ENCODE data around the gene ZNF662. TPM values are rescaled to one million over a fixed set of nuclear protein-coding genes. Genes with fewer than 3 reads are reported as not detected.

ZNF662 gene
- total RNA-seq, 1 experiment from 2014 or later, result 1.1 TPM

DNA sequence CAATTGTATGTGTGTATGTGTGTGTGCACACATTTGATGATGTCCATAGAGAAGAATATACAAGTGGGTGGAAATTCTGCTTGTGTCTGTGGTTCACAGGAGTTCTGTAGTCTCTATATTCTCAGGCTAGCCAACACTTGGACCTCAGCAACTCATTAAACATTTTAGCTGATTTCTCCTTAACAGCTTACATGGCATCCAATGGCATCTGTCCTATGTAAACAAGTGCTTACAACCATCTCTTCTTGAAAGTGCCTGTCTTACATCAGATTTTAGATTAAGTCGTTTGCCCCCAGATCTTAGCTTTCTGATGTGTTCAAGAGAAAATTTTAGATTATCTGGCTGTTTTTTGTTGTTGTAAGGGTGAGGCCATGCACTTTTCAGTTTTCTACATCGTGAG lies 29.0 kb downstream of the ZNF662 start:
- Mint-ChIP-seq H3K4me1 (ENCODE audit: low read depth, unreplicated experiment) (no peaks in the 10 kb centered on the region), H3K27ac (ENCODE audit: unreplicated experiment) (no peak overlapping the region), H3K9me3 (ENCODE audit: low read depth, unreplicated experiment) (no peaks in the 10 kb centered on the region), H3K36me3 (ENCODE audit: insufficient read depth, unreplicated experiment) (peaks cover 5% of the 10 kb centered on the region), H3K4me3 (ENCODE audit: low read depth, unreplicated experiment) (no peak overlapping the region), H3K27me3 (ENCODE audit: unreplicated experiment) (peaks cover 14% of the 10 kb centered on the region)
- intact Hi-C loops (cut with micrococcal nuclease; ENCODE audit: unreplicated experiment), result no loop called here
- CTCF ChIA-PET, result no interaction called here
- TF ChIP-seq, protein P1, sequence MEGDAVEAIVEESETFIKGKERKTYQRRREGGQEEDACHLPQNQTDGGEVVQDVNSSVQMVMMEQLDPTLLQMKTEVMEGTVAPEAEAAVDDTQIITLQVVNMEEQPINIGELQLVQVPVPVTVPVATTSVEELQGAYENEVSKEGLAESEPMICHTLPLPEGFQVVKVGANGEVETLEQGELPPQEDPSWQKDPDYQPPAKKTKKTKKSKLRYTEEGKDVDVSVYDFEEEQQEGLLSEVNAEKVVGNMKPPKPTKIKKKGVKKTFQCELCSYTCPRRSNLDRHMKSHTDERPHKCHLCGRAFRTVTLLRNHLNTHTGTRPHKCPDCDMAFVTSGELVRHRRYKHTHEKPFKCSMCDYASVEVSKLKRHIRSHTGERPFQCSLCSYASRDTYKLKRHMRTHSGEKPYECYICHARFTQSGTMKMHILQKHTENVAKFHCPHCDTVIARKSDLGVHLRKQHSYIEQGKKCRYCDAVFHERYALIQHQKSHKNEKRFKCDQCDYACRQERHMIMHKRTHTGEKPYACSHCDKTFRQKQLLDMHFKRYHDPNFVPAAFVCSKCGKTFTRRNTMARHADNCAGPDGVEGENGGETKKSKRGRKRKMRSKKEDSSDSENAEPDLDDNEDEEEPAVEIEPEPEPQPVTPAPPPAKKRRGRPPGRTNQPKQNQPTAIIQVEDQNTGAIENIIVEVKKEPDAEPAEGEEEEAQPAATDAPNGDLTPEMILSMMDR (IDR thresholded peaks at IDR 0.05; ENCODE audit: unreplicated experiment), result no peak
- no peak for DNase-seq
- no TSS peak for BruUV-seq (replicated peaks)

DNA sequence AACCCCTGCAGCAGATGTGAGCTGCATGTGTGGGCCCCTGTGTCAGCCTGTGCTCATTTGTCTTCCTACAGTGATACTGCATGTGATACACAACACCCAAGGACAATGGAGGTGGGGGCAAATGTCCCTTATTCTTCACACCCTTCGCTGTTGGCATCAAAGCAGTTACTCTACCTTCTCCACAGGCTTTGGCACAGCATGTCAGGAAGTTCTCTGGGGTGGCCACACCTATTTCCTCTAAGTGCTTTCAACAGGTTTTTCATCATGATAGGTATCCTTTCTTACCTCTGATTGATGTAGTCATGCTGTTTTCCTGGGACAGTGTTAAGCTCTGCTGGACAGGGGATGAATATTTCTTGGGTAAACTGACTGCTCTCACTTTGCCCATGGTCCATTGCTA lies 29.5 kb downstream of the ZNF662 start:
- intact Hi-C loops (cut with micrococcal nuclease; ENCODE audit: unreplicated experiment), result no loop called here
- peaks cover 20% of the 10 kb centered on the region for H3K27me3 Mint-ChIP-seq (ENCODE audit: unreplicated experiment)
- CTCF ChIA-PET, result no interaction called here

DNA sequence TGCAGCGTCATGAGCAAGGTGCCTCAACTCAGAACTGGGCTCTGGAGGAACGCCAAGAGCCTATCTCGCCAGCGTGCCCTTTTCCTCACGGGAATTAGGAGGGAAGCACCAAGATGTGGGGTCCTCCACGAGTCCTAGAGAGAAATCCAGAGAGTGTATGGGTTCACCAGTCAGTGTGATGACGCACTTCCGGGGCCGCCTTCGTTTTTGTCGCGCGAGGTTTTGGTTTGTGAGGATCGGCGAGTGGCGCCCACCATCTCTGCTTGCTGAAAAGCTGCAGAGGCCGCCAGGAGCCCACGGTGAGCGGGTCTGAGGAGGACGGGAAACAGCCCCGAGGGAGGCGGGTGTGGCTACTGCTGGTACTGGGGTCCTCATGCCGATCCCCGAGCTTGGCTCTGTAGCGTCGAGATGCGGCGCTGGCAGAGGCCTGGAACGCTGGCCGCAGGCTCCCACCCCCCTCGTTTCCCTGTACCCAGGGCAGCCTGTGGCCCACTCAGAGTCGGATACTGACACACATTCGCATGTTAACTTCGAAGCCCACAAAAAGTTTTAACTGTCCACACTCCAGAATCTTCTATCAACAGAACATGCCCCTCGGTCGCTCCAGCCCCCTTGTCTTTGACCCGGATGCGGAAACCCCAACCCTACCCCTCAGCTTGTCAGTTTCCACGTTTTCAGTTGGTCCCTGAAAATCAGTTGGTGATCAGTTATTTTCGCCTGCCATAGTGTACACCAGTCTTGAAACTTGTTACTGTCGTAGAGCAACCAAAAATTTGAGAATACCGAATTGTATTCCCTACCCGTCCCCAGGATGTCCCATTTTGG lies 30.4 kb downstream of the ZNF662 start:
- Mint-ChIP-seq H3K27ac (ENCODE audit: unreplicated experiment) (no peak overlapping the region), H3K4me1 (ENCODE audit: low read depth, unreplicated experiment) (no peaks in the 10 kb centered on the region), H3K36me3 (ENCODE audit: insufficient read depth, unreplicated experiment) (peaks cover 5% of the 10 kb centered on the region), H3K27me3 (ENCODE audit: unreplicated experiment) (peaks cover 22% of the 10 kb centered on the region), H3K9me3 (ENCODE audit: low read depth, unreplicated experiment) (no peaks in the 10 kb centered on the region), H3K4me3 (ENCODE audit: low read depth, unreplicated experiment) (peak overlapping the region; percentile 61)
- CTCF ChIA-PET, result no interaction called here
- TSS peak; percentile 20 for BruUV-seq (replicated peaks)
- intact Hi-C loops (cut with micrococcal nuclease; ENCODE audit: unreplicated experiment), result no loop called here
- peak; percentile 57 for DNase-seq
- TF ChIP-seq, protein P1 (IDR thresholded peaks at IDR 0.05; ENCODE audit: unreplicated experiment), result no peak

More for the DNA sequence above, 29.5 kb downstream of the ZNF662 start:
- Mint-ChIP-seq H3K4me3 (ENCODE audit: low read depth, unreplicated experiment) (peak overlapping the region; percentile 61), H3K36me3 (ENCODE audit: insufficient read depth, unreplicated experiment) (peaks cover 5% of the 10 kb centered on the region), H3K27ac (ENCODE audit: unreplicated experiment) (no peak overlapping the region), H3K9me3 (ENCODE audit: low read depth, unreplicated experiment) (no peaks in the 10 kb centered on the region), H3K4me1 (ENCODE audit: low read depth, unreplicated experiment) (no peaks in the 10 kb centered on the region)
- DNase-seq, result no peak
- no TSS peak for BruUV-seq (replicated peaks)
- TF ChIP-seq, protein P1 (IDR thresholded peaks at IDR 0.05; ENCODE audit: unreplicated experiment), result no peak

DNA sequence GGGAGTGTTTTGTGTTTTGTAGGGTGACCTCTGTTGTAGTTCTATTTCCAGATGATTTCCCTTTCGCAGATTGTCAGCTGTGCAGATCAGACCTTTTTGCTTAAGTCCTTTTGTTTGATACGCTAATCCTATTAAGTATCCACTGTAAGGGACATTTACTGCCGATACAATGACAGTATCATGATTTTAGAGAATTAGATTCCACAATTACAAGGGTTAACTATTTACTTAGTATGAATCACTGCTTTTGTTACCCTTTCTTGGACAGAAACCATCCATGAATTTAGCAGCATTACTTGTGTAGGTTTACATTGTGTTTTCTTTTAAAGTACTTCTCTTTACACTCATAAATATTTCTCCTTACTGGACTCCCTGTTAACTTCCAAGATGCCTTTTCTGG lies 31.4 kb downstream of the ZNF662 start:
- CTCF ChIA-PET, result no interaction called here
- TF ChIP-seq, protein P1 (IDR thresholded peaks at IDR 0.05; ENCODE audit: unreplicated experiment), result no peak
- peaks cover 22% of the 10 kb centered on the region for H3K27me3 Mint-ChIP-seq (ENCODE audit: unreplicated experiment)
- peaks cover 5% of the 10 kb centered on the region for H3K36me3 Mint-ChIP-seq (ENCODE audit: insufficient read depth, unreplicated experiment)
- no peaks in the 10 kb centered on the region for H3K4me1 Mint-ChIP-seq (ENCODE audit: low read depth, unreplicated experiment)
- no TSS peak for BruUV-seq (replicated peaks)
- H3K27ac Mint-ChIP-seq (ENCODE audit: unreplicated experiment), result no peak overlapping the region
- DNase-seq, result no peak
- intact Hi-C loops (cut with micrococcal nuclease; ENCODE audit: unreplicated experiment), result no loop called here
- H3K4me3 Mint-ChIP-seq (ENCODE audit: low read depth, unreplicated experiment), result no peak overlapping the region
- H3K9me3 Mint-ChIP-seq (ENCODE audit: low read depth, unreplicated experiment), result no peaks in the 10 kb centered on the region
